Naive thymus-derived CD4-positive, alpha-beta T cell (primary cell): ENCODE measurements around the gene ZNF638. TPM values are rescaled to one million over a fixed set of nuclear protein-coding genes. Genes with fewer than 3 reads are reported as not detected.

Experiments used
- ATAC-seq: fragments of 150-1000 bp; cut with Tn5 transposase; 2 replicates; pipeline ENCODE4 v1.10.0; 2021; ENCODE audit warnings: mild to moderate bottlenecking, moderate library complexity
- CTCF ChIA-PET: fragments of 350-600 bp; sonication (Branson Sonifier 250); formaldehyde crosslinking; loops from one replicate; lab custom pipeline; 2021; ENCODE audit warnings: antibody characterized with exemption; lab: Charles Lee
- POLR2A ChIA-PET: fragments of 350-600 bp; sonication (Branson Sonifier 250); formaldehyde crosslinking; loops from one replicate; lab custom pipeline; 2021; ENCODE audit warnings: antibody characterized with exemption, inconsistent platforms; lab: Charles Lee
- DNase-seq, 9 donors: peaks; one replicate each; pipeline versions ENCODE4 v3.0.0 to v3.0.0-alpha.2; 2020 to 2022; ENCODE audit warnings: mixed read lengths in 1 of 9
- H3K27ac ChIP-seq: one replicate; pipeline ENCODE4 v1.7.0; 2013; ENCODE audit warnings: mild to moderate bottlenecking, low read depth, low read length, moderate library complexity
- H3K27me3 ChIP-seq, 2 donors: one replicate each; pipeline ENCODE4 v1.7.0; 2013; ENCODE audit warnings: low read length in 2 of 2, mild to moderate bottlenecking in 2 of 2, moderate library complexity in 2 of 2; ENCODE audit not compliant: control insufficient read depth in 2 of 2, insufficient read depth in 2 of 2
- H3K36me3 ChIP-seq, 3 experiments: 1 replicate in 2 of 3; 2 replicates in 1 of 3; pipeline ENCODE4 v1.7.0; 2013; ENCODE audit warnings: low read length in 3 of 3, mild to moderate bottlenecking in 3 of 3, moderate library complexity in 1 of 3; ENCODE audit not compliant: insufficient read depth in 3 of 3, control insufficient read depth in 2 of 3
- H3K4me1 ChIP-seq, 2 donors: one replicate each; pipeline ENCODE4 v1.7.0; 2013; ENCODE audit warnings: low read length in 2 of 2, mild to moderate bottlenecking in 2 of 2, moderate library complexity in 1 of 2; ENCODE audit not compliant: control insufficient read depth in 2 of 2, insufficient read depth in 2 of 2
- H3K4me3 ChIP-seq: 2 replicates; pipeline ENCODE4 v1.7.0; 2013; ENCODE audit warnings: mild to moderate bottlenecking, low read length
- H3K9me3 ChIP-seq, 3 experiments: 1 replicate in 2 of 3; 2 replicates in 1 of 3; pipeline ENCODE4 v1.7.0; 2013; ENCODE audit warnings: low read length in 3 of 3; ENCODE audit not compliant: control insufficient read depth in 2 of 3
- H3K27ac Mint-ChIP-seq, 9 donors: one replicate each; pipeline ENCODE4 v1.8.0; 2020 to 2022; ENCODE audit warnings: mixed read lengths in 9 of 9, mild to moderate bottlenecking in 8 of 9, moderate library complexity in 5 of 9, inconsistent platforms in 2 of 9
- H3K27me3 Mint-ChIP-seq, 5 donors: one replicate each; pipeline ENCODE4 v1.8.0; 2021 to 2022; ENCODE audit warnings: mixed read lengths in 5 of 5, mild to moderate bottlenecking in 1 of 5
- H3K36me3 Mint-ChIP-seq, 5 donors: one replicate each; pipeline ENCODE4 v1.8.0; 2020 to 2022; ENCODE audit warnings: mixed read lengths in 5 of 5, mild to moderate bottlenecking in 3 of 5, inconsistent platforms in 1 of 5
- H3K4me1 Mint-ChIP-seq, 7 donors: one replicate each; pipeline ENCODE4 v1.8.0; 2020 to 2022; ENCODE audit warnings: mixed read lengths in 7 of 7, mild to moderate bottlenecking in 3 of 7, inconsistent platforms in 1 of 7
- H3K4me3 Mint-ChIP-seq, 10 donors: one replicate each; pipeline ENCODE4 v1.8.0; 2020 to 2022; ENCODE audit warnings: mild to moderate bottlenecking in 10 of 10, mixed read lengths in 10 of 10, moderate library complexity in 6 of 10, inconsistent platforms in 2 of 10
- H3K9me3 Mint-ChIP-seq, 11 donors: one replicate each; pipeline ENCODE4 v1.8.0; 2020 to 2022; ENCODE audit warnings: mixed read lengths in 11 of 11, mild to moderate bottlenecking in 4 of 11, inconsistent platforms in 1 of 11, moderate library complexity in 1 of 11
- intact Hi-C, 2 donors: fragments of 100-400 bp; cut with micrococcal nuclease; formaldehyde crosslinking; loops; one replicate each; pipeline ENCODE4 v1.15.1; 2023
- polyA plus RNA-seq, 2 donors: library from polyadenylated mRNA; unstranded; fragments of 300-500 nt; fragmentation: Illumina TruSeq; gene quantifications; one replicate each; pipeline ENCODE4 v1.2.3, GENCODE V29; 2021
- total RNA-seq, 6 experiments: library from RNA in 5 of 6; stranded (reverse) in 5 of 6; gene quantifications; 1 replicate in 5 of 6; 2 replicates in 1 of 6; pipeline ENCODE4 v1.2.3 and lab custom pipeline; 2021 to 2026

The ZNF638 gene
- total and polyA plus RNA-seq, 7 experiments from 2014 or later = 57.6 to 204 (median 114) TPM

- intact Hi-C loops = loop anchor here in 1 of 2 donors (2.0 kb wide), 1 partner anchor 51 kb away; no protein-coding TSS in a partner anchor
- Mint-ChIP-seq H3K4me1 (peaks cover 0 to 7% (median 3%) of the 10 kb centered on the region in 7 donors), H3K27me3 (peaks cover 8 to 25% (median 21%) of the 10 kb centered on the region in 5 donors), H3K27ac (no peak overlapping the region), H3K36me3 (peaks cover 0 to under 1% (median 0%) of the 10 kb centered on the region in 5 donors), H3K9me3 (peaks cover 0 to 5% (median 0%) of the 10 kb centered on the region in 11 donors), H3K4me3 (no peak overlapping the region)
- Histone ChIP-seq H3K9me3 (peaks cover 0 to 8% (median 0%) of the 10 kb centered on the region in 3 experiments), H3K4me3 (no peak overlapping the region), H3K36me3 (no peaks in the 10 kb centered on the region), H3K4me1 (no peaks in the 10 kb centered on the region), H3K27ac (no peak overlapping the region), H3K27me3 (peaks cover 0 to 5% of the 10 kb centered on the region in 2 donors)
- POLR2A ChIA-PET = no interaction called here
- DNase-seq = no peak
- ATAC-seq = no peak
- CTCF ChIA-PET = no interaction called here
Measured at GRCh38 chr2:71460056-71460455, 128.5 kb downstream of the ZNF638 start.

GRCh38 chr2:71460595-71461303 lies 129.2 kb downstream of the ZNF638 start:
- Mint-ChIP-seq H3K4me3 (no peak overlapping the region), H3K4me1 (peaks cover 0 to 5% (median 0%) of the 10 kb centered on the region in 7 donors), H3K9me3 (peaks cover 0 to 5% (median 0%) of the 10 kb centered on the region in 11 donors), H3K27me3 (peaks cover 3 to 18% (median 14%) of the 10 kb centered on the region in 5 donors), H3K27ac (no peak overlapping the region), H3K36me3 (no peaks in the 10 kb centered on the region)
- Histone ChIP-seq H3K36me3 (no peaks in the 10 kb centered on the region), H3K4me3 (no peak overlapping the region), H3K4me1 (no peaks in the 10 kb centered on the region), H3K27ac (no peak overlapping the region), H3K9me3 (peaks cover 0 to 8% (median 0%) of the 10 kb centered on the region in 3 experiments), H3K27me3 (peaks cover 0 to 7% of the 10 kb centered on the region in 2 donors)
- POLR2A ChIA-PET = no interaction called here
- CTCF ChIA-PET = interaction anchor here (0.8 kb wide), 1 partner anchor 20 kb away, joined by 3 read pairs; no protein-coding TSS in a partner anchor
- intact Hi-C loops = loop anchor here in 1 of 2 donors (2.0 kb wide), 1 partner anchor 50 kb away; no protein-coding TSS in a partner anchor
- ATAC-seq = no peak
- DNase-seq = no peak

GRCh38 chr2:71461304-71461671 lies 129.7 kb downstream of the ZNF638 start:
- intact Hi-C loops = loop anchor here in 1 of 2 donors (2.0 kb wide), 1 partner anchor 50 kb away; no protein-coding TSS in a partner anchor
- H3K36me3 Mint-ChIP-seq = no peaks in the 10 kb centered on the region
- DNase-seq = no peak
- H3K4me1 Mint-ChIP-seq = peaks cover 0 to 3% (median 0%) of the 10 kb centered on the region in 7 donors
- peaks cover 0 to 5% (median 0%) of the 10 kb centered on the region in 11 donors for H3K9me3 Mint-ChIP-seq
- Histone ChIP-seq H3K27me3 (peaks cover 0 to 7% of the 10 kb centered on the region in 2 donors), H3K36me3 (no peaks in the 10 kb centered on the region), H3K4me3 (no peak overlapping the region), H3K9me3 (peaks cover 0 to 8% (median 0%) of the 10 kb centered on the region in 3 experiments), H3K4me1 (no peaks in the 10 kb centered on the region), H3K27ac (no peak overlapping the region)
- POLR2A ChIA-PET = no interaction called here
- H3K27ac Mint-ChIP-seq = no peak overlapping the region
- CTCF ChIA-PET = no interaction called here
- H3K4me3 Mint-ChIP-seq = no peak overlapping the region
- H3K27me3 Mint-ChIP-seq = peaks cover 0 to 13% (median 9%) of the 10 kb centered on the region in 5 donors
- no peak for ATAC-seq

- DNase-seq = no peak
- Histone ChIP-seq H3K27me3 (peaks cover 0 to 7% of the 10 kb centered on the region in 2 donors), H3K4me3 (no peak overlapping the region), H3K9me3 (peaks cover 0 to 8% (median 0%) of the 10 kb centered on the region in 3 experiments), H3K27ac (no peak overlapping the region), H3K36me3 (no peaks in the 10 kb centered on the region), H3K4me1 (no peaks in the 10 kb centered on the region)
- CTCF ChIA-PET = no interaction called here
- no peaks in the 10 kb centered on the region for H3K36me3 Mint-ChIP-seq
- H3K4me1 Mint-ChIP-seq = peaks cover 0 to 7% (median 3%) of the 10 kb centered on the region in 7 donors
- peaks cover 4 to 10% (median 8%) of the 10 kb centered on the region in 5 donors for H3K27me3 Mint-ChIP-seq
- no peak for ATAC-seq
- H3K4me3 Mint-ChIP-seq = no peak overlapping the region
- POLR2A ChIA-PET = no interaction called here
- intact Hi-C loops = no loop called here
- no peak overlapping the region for H3K27ac Mint-ChIP-seq
- peaks cover 0 to 5% (median 0%) of the 10 kb centered on the region in 11 donors for H3K9me3 Mint-ChIP-seq
Measured at GRCh38 chr2:71462056-71462605, 130.5 kb downstream of the ZNF638 start.

- ChIA-PET POLR2A (no interaction called here), CTCF (no interaction called here)
- intact Hi-C loops = no loop called here
- Histone ChIP-seq H3K27me3 (peaks cover 0 to 7% of the 10 kb centered on the region in 2 donors), H3K4me1 (no peaks in the 10 kb centered on the region), H3K4me3 (no peak overlapping the region), H3K27ac (no peak overlapping the region), H3K36me3 (no peaks in the 10 kb centered on the region), H3K9me3 (peaks cover 0 to 8% (median 0%) of the 10 kb centered on the region in 3 experiments)
- no peak overlapping the region for H3K4me3 Mint-ChIP-seq
- ATAC-seq (no peak), DNase-seq (no peak)
- H3K36me3 Mint-ChIP-seq = no peaks in the 10 kb centered on the region
- H3K27ac Mint-ChIP-seq = no peak overlapping the region
- H3K4me1 Mint-ChIP-seq = peaks cover 0 to 11% (median 8%) of the 10 kb centered on the region in 7 donors
- H3K27me3 Mint-ChIP-seq = peaks cover 10 to 16% (median 11%) of the 10 kb centered on the region in 5 donors
- H3K9me3 Mint-ChIP-seq = peaks cover 0 to 5% (median 0%) of the 10 kb centered on the region in 11 donors
Measured at GRCh38 chr2:71462641-71463341, 131.2 kb downstream of the ZNF638 start.

GRCh38 chr2:71463342-71463654 lies 131.7 kb downstream of the ZNF638 start:
- Mint-ChIP-seq H3K4me3 (no peak overlapping the region), H3K36me3 (no peaks in the 10 kb centered on the region), H3K9me3 (peaks cover 0 to 5% (median 0%) of the 10 kb centered on the region in 11 donors), H3K27ac (no peak overlapping the region), H3K27me3 (peaks cover 14 to 21% (median 16%) of the 10 kb centered on the region in 5 donors), H3K4me1 (peaks cover 0 to 13% (median 8%) of the 10 kb centered on the region in 7 donors)
- Histone ChIP-seq H3K9me3 (peaks cover 0 to 8% (median 0%) of the 10 kb centered on the region in 3 experiments), H3K27me3 (peaks cover 0 to 7% of the 10 kb centered on the region in 2 donors), H3K36me3 (no peaks in the 10 kb centered on the region), H3K4me1 (no peaks in the 10 kb centered on the region), H3K27ac (no peak overlapping the region), H3K4me3 (no peak overlapping the region)
- ChIA-PET POLR2A (no interaction called here), CTCF (no interaction called here)
- intact Hi-C loops = no loop called here
- DNase-seq = no peak
- ATAC-seq = no peak
